Mammary epithelial cell (primary cell): ENCODE results near the gene NPAS3.

Experiments used
- EZH2 ChIP-seq: IDR thresholded peaks from 2 replicates; pipeline ENCODE4 v1.6.1; 2012; ENCODE audit warnings: low read length, inconsistent platforms, borderline replicate concordance
- TF ChIP-seq, protein P1 (sequence below), 2 donors: IDR thresholded peaks in 1 of 2; conservative IDR thresholded peaks in 1 of 2; 2 replicates each; pipeline ENCODE4 v1.5.1; 2011 to 2012; ENCODE audit warnings: inconsistent platforms in 2 of 2, low read length in 2 of 2, mild to moderate bottlenecking in 2 of 2, control low read depth in 1 of 2, low read depth in 1 of 2; ENCODE audit not compliant: insufficient read depth in 1 of 2; ENCODE audit errors: extremely low read depth in 1 of 2

DNA sequence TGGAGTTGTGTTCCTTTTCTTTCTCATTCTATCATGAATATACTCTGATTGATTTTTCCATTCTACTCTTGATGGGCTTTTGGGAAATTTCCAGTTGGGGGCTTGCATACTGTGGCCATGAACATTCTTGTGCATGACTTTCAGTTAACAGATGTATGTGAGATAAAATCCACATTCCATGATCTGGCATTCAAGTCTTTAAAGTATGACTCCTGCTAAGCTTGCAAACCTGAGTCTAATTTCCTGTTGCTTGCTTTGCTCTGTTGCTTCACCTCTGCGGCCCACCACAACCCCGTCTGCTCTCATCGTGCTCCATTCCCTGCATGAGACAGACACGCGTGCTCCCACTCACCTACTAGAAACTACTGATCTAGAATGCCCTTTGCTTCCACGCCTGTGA lies 24.3 kb upstream of the NPAS3 start:
- TF ChIP-seq, protein P1, sequence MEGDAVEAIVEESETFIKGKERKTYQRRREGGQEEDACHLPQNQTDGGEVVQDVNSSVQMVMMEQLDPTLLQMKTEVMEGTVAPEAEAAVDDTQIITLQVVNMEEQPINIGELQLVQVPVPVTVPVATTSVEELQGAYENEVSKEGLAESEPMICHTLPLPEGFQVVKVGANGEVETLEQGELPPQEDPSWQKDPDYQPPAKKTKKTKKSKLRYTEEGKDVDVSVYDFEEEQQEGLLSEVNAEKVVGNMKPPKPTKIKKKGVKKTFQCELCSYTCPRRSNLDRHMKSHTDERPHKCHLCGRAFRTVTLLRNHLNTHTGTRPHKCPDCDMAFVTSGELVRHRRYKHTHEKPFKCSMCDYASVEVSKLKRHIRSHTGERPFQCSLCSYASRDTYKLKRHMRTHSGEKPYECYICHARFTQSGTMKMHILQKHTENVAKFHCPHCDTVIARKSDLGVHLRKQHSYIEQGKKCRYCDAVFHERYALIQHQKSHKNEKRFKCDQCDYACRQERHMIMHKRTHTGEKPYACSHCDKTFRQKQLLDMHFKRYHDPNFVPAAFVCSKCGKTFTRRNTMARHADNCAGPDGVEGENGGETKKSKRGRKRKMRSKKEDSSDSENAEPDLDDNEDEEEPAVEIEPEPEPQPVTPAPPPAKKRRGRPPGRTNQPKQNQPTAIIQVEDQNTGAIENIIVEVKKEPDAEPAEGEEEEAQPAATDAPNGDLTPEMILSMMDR (conservative IDR thresholded peaks at IDR 0.05 in 1 of 2, IDR thresholded peaks at IDR 0.05 in 1 of 2; ENCODE audit: extremely low read depth in 1 of 2, insufficient read depth in 1 of 2, low read depth in 1 of 2, low read length in 2 of 2) = no peak
- no peak for TF ChIP-seq EZH2
